ENCODE measurements around the gene C4BPA.

- no peak for TF ChIP-seq CREB5 (CRISPR knock-in tag; IDR thresholded peaks at IDR 0.05; ENCODE audit: low read depth)
- TF ChIP-seq CSDC2 (CRISPR knock-in tag; IDR thresholded peaks at IDR 0.05) = no peak
- TF ChIP-seq ZFP3 (CRISPR knock-in tag; IDR thresholded peaks at IDR 0.05) = no peak
- TF ChIP-seq SNAI2 (CRISPR knock-in tag; IDR thresholded peaks at IDR 0.05) = no peak
- TF ChIP-seq ZFP30 (CRISPR knock-in tag; IDR thresholded peaks at IDR 0.05) = no peak
- TF ChIP-seq ZNF8 (CRISPR knock-in tag; IDR thresholded peaks at IDR 0.05) = no peak
Measured at GRCh38 chr1:207109004-207109403, 5.0 kb downstream of the C4BPA start.
